Keratinocyte (primary cell): ENCODE results near the gene GAPVD1.

Source experiments
- CTCF ChIP-seq, 3 experiments: IDR thresholded peaks in 1 of 3; conservative IDR thresholded peaks in 1 of 3; optimal IDR thresholded peaks in 1 of 3; 2 replicates in 2 of 3; 3 replicates in 1 of 3; pipeline versions ENCODE3 to v1.5.1; 2011; ENCODE audit warnings: low read length in 3 of 3, mild to moderate bottlenecking in 3 of 3, moderate library complexity in 2 of 3, control low read depth in 1 of 3, inconsistent platforms in 1 of 3; ENCODE audit not compliant: insufficient read depth in 2 of 3; ENCODE audit errors: extremely low read depth in 1 of 3
- EZH2 ChIP-seq: IDR thresholded peaks from one replicate; pipeline ENCODE4 v1.6.1; 2012; ENCODE audit warnings: inconsistent platforms, mild to moderate bottlenecking, low read length, moderate library complexity

GRCh38 chr9:125243792-125244260 is 17.8 kb upstream of the GAPVD1 start:
- TF ChIP-seq CTCF (optimal IDR thresholded peaks at IDR 0.05 in 1 of 3, IDR thresholded peaks at IDR 0.05 in 1 of 3, conservative IDR thresholded peaks at IDR 0.05 in 1 of 3; ENCODE audit: extremely low read depth in 1 of 3, insufficient read depth in 2 of 3, low read length in 3 of 3): no peak
- TF ChIP-seq EZH2: no peak
